Measurements from ENCODE around the gene C12orf57.

Gene C12orf57

GRCh38 chr12:6943389-6943721 lies 467 bp upstream of the C12orf57 start:
- TF ChIP-seq MYC (IDR thresholded peaks at IDR 0.05; ENCODE audit: low read depth, low read length) (no peak), MAX (IDR thresholded peaks at IDR 0.05; ENCODE audit: low read depth, low read length) (no peak), POLR2A (IDR thresholded peaks at IDR 0.05; ENCODE audit: extremely low read depth, insufficient read length) (no peak)
- TF ChIP-seq, protein P1, sequence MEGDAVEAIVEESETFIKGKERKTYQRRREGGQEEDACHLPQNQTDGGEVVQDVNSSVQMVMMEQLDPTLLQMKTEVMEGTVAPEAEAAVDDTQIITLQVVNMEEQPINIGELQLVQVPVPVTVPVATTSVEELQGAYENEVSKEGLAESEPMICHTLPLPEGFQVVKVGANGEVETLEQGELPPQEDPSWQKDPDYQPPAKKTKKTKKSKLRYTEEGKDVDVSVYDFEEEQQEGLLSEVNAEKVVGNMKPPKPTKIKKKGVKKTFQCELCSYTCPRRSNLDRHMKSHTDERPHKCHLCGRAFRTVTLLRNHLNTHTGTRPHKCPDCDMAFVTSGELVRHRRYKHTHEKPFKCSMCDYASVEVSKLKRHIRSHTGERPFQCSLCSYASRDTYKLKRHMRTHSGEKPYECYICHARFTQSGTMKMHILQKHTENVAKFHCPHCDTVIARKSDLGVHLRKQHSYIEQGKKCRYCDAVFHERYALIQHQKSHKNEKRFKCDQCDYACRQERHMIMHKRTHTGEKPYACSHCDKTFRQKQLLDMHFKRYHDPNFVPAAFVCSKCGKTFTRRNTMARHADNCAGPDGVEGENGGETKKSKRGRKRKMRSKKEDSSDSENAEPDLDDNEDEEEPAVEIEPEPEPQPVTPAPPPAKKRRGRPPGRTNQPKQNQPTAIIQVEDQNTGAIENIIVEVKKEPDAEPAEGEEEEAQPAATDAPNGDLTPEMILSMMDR (IDR thresholded peaks at IDR 0.05; ENCODE audit: low read depth, low read length): no peak
- H3K4me3 ChIP-seq (ENCODE audit: low read depth, low read length): no peak overlapping the region
- DNase-seq (ENCODE audit: low read depth): peak; percentile 91

- peak; percentile 94 for DNase-seq (ENCODE audit: low read depth)
- H3K4me3 ChIP-seq (ENCODE audit: low read depth, low read length): peak overlapping the region; percentile 75
- TF ChIP-seq MAX (IDR thresholded peaks at IDR 0.05; ENCODE audit: low read depth, low read length) (peak; percentile 15; the same call in 1 of the 2 replicates), POLR2A (IDR thresholded peaks at IDR 0.05; ENCODE audit: extremely low read depth, insufficient read length) (no peak), MYC (IDR thresholded peaks at IDR 0.05; ENCODE audit: low read depth, low read length) (0 out of 2 replicates have a peak, but pooled peaks have one; percentile 32)
- TF ChIP-seq, protein P1 (IDR thresholded peaks at IDR 0.05; ENCODE audit: low read depth, low read length): peak; percentile 76
Measured at GRCh38 chr12:6944381-6945186, 762 bp downstream of the C12orf57 start.

- TF ChIP-seq POLR2A (IDR thresholded peaks at IDR 0.05; ENCODE audit: extremely low read depth, insufficient read length) (no peak), MYC (IDR thresholded peaks at IDR 0.05; ENCODE audit: low read depth, low read length) (no peak), MAX (IDR thresholded peaks at IDR 0.05; ENCODE audit: low read depth, low read length) (no peak)
- TF ChIP-seq, protein P1 (IDR thresholded peaks at IDR 0.05; ENCODE audit: low read depth, low read length): no peak
- no peak overlapping the region for H3K4me3 ChIP-seq (ENCODE audit: low read depth, low read length)
- DNase-seq (ENCODE audit: low read depth): no peak
Measured at GRCh38 chr12:6945613-6946012, 1.8 kb downstream of the C12orf57 start.

DNA sequence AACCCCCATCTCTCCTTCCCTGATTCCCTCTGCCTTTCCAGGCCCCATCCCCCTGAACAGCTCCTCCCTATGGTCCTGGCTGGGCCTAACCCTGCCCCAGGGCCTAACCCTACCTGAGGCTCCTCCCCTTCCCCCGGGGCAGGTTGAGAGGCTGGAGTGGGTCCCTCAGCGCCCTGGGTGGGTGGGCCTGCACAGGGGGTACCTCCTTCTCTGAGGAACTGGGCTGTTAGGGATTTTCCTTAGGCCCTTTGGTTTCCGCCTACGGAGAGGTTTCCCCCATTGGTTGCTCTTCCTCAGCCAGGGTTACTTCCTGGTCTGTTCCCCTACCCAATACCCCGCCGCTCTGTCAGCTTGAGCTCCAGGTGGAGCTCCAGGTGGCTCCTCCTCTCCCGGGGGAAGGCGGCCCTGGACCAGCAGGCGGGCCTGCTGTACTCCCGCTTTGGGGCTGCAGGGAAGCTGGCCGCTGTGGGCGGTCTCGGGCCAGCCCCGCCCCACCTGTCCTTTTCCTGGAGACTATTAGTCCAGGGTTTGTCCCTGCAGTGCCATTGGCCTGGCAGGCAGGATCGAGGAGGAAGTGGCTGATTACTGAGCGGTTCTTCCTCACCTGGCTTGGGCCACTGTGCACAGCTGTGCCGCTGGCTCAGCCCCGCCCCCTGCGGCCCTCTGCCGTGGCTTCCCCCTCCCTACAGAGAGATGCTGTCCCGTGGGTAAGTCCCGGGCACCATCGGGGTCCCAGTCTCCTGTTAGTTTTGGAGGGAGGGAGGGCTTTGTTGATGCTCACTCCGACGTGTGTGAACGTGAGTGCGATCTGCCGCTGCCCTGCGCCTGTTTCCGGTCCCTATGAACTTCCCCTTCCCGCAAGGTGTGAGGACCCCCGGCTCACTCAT lies 2.5 kb downstream of the C12orf57 start:
- TF ChIP-seq MAX (IDR thresholded peaks at IDR 0.05; ENCODE audit: low read depth, low read length) (no peak), POLR2A (IDR thresholded peaks at IDR 0.05; ENCODE audit: extremely low read depth, insufficient read length) (no peak), MYC (IDR thresholded peaks at IDR 0.05; ENCODE audit: low read depth, low read length) (no peak)
- TF ChIP-seq, protein P1 (IDR thresholded peaks at IDR 0.05; ENCODE audit: low read depth, low read length): no peak
- no peak for DNase-seq (ENCODE audit: low read depth)
- H3K4me3 ChIP-seq (ENCODE audit: low read depth, low read length): no peak overlapping the region

- no peak overlapping the region for H3K4me3 ChIP-seq (ENCODE audit: low read depth, low read length)
- DNase-seq (ENCODE audit: low read depth): no peak
- TF ChIP-seq POLR2A (IDR thresholded peaks at IDR 0.05; ENCODE audit: extremely low read depth, insufficient read length) (no peak), MYC (IDR thresholded peaks at IDR 0.05; ENCODE audit: low read depth, low read length) (no peak)
Measured at GRCh38 chr12:6946920-6947374, 3.1 kb downstream of the C12orf57 start.

DNA sequence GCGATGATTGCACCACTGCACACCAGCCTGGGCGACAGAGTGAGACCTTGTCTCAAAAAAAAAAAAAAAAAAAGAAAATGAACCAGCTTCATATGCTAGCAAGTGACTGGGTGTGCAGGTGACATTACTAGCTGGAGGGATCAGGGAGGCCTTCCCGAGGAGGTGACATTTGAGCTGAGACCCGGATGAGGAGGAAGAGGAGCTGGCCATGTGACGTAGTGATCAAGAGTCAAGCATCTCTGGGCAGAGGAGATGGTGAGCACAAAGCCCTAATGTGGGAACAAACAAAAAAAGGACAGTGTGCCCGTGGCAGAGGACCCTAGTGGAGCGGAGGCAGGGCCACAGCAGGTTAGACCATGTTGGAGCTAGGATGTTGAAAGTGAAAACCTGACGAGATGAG lies 3.8 kb downstream of the C12orf57 start:
- no peak overlapping the region for H3K4me3 ChIP-seq (ENCODE audit: low read depth, low read length)
- no peak for DNase-seq (ENCODE audit: low read depth)
- TF ChIP-seq, protein P1 (IDR thresholded peaks at IDR 0.05; ENCODE audit: low read depth, low read length): no peak
- TF ChIP-seq MYC (IDR thresholded peaks at IDR 0.05; ENCODE audit: low read depth, low read length) (no peak), POLR2A (IDR thresholded peaks at IDR 0.05; ENCODE audit: extremely low read depth, insufficient read length) (no peak), MAX (IDR thresholded peaks at IDR 0.05; ENCODE audit: low read depth, low read length) (no peak)

Data from NB4 (cell line).